ENCODE data around the gene TM9SF4.

DNA sequence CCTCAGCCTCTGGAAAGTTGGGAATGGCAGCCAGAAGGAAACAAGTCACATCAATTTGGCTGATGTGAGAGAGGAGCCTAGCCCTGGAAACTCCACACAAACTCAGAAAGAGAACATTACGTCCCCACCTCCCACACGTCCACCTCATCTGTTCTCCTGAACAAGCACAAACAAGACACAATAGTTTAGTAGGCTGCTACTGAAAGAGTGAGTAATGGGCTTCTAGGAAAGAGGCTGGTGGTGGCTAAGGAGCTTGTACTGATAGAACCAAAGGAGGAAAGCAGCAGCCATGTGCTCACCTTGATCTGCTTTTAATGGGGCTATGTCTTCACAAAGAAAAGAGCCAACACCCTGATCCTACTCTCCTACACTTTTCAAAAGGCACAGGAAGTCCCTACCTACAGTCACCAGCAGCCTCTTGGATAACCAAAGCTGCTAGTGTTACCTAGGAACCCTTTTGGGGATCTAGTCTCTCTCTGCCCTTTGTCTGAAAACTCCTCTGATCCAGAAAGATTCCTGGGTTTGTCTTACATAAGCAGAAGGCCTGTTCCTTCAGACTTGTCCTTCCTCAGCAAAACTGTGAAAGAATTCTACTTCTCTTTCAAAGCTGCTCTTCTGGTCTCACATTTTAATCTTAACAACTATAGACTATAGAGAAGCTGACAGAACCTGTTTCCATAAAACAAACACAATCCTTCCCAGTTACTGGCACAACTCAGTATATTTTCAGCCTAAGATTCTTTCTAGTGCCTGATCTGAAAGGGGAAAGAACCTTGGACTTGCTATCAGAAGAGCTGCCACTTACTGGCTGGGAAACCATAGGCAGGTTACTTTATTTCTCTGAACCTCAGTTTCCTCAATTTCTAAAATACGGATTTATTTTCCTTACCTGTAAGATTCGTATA lies 94.9 kb downstream of the TM9SF4 start:
- peak in 1 of 2 donors; percentile 46 for TF ChIP-seq POLR2A (IDR thresholded peaks at IDR 0.05)
- no peak for TF ChIP-seq CTCF (IDR thresholded peaks at IDR 0.05 in 4 of 5, conservative IDR thresholded peaks at IDR 0.05 in 1 of 5)
